Esophagus squamous epithelium (tissue), 4 donors: ENCODE measurements around the gene ERC1.

Experiments
- CTCF ChIP-seq, 6 experiments: fragments of 450-650 bp in 4 of 6; fragments of 200-600 bp in 2 of 6; sonication (generic) in 2 of 6; IDR thresholded peaks; one replicate each; pipeline ENCODE4 v1.5.1; 2016 to 2019; ENCODE audit warnings: antibody characterized with exemption in 6 of 6, mild to moderate bottlenecking in 4 of 6, moderate library complexity in 4 of 6
- POLR2A ChIP-seq, 4 donors: fragments of 450-650 bp; IDR thresholded peaks; one replicate each; pipeline ENCODE4 v1.6.1; 2017; ENCODE audit warnings: antibody characterized with exemption in 4 of 4, mild to moderate bottlenecking in 4 of 4, moderate library complexity in 3 of 4

- no peak for TF ChIP-seq CTCF (IDR thresholded peaks at IDR 0.05)
- no peak for TF ChIP-seq POLR2A (IDR thresholded peaks at IDR 0.05)
These were observed 197.0 kb downstream of the ERC1 start for GRCh38 chr12:1188016-1188415.
